HepG2 (cell line): ENCODE measurements around the gene APOA1. TPM values are rescaled to one million over a fixed set of nuclear protein-coding genes. Genes with fewer than 3 reads are reported as not detected.
A peak's percentile ranks its signal among the peaks of the same experiment; 100 is the strongest.

ENCODE experiments used
- BRCA1 ChIP-seq: sonication (generic); formaldehyde crosslinking; IDR thresholded peaks from 2 replicates; pipeline ENCODE4 v1.4.0; 2020; ENCODE audit warnings: missing genetic modification reagents
- DMAP1 ChIP-seq: IDR thresholded peaks from 2 replicates; pipeline ENCODE4 v1.6.1; 2016
- GPN1 ChIP-seq: sonication (generic); formaldehyde crosslinking; IDR thresholded peaks from 2 replicates; pipeline ENCODE4 v1.5.1; 2020; ENCODE audit warnings: missing genetic modification reagents, borderline replicate concordance
- KDM3A ChIP-seq: IDR thresholded peaks from 2 replicates; pipeline ENCODE4 v1.6.1; 2018; ENCODE audit warnings: low read depth, missing compliant biosample characterization
- KLF6 ChIP-seq: IDR thresholded peaks from 2 replicates; pipeline ENCODE4 v1.8.0; 2016; ENCODE audit warnings: missing biosample characterization, missing genetic modification reagents
- NR2C2 ChIP-seq: sonication (generic); formaldehyde crosslinking; IDR thresholded peaks from 2 replicates; pipeline ENCODE4 v1.4.0; 2020; ENCODE audit warnings: missing genetic modification reagents, mild to moderate bottlenecking, moderate library complexity, borderline replicate concordance
- PATZ1 ChIP-seq: sonication (generic); formaldehyde crosslinking; IDR thresholded peaks from 2 replicates; pipeline ENCODE4 v1.4.0; 2020; ENCODE audit warnings: missing genetic modification reagents
- RORA ChIP-seq: sonication (generic); formaldehyde crosslinking; IDR thresholded peaks from 2 replicates; pipeline ENCODE4 v1.5.0; 2020; ENCODE audit warnings: mild to moderate bottlenecking, missing genetic modification reagents, moderate library complexity
- SNAPC5 ChIP-seq: sonication (generic); formaldehyde crosslinking; IDR thresholded peaks from 2 replicates; pipeline ENCODE4 v1.8.1; 2023; ENCODE audit warnings: mild to moderate bottlenecking, missing genetic modification reagents, borderline replicate concordance
- THAP11 ChIP-seq: IDR thresholded peaks from 2 replicates; pipeline ENCODE4 v1.6.1; 2016; ENCODE audit warnings: missing biosample characterization, missing genetic modification reagents
- ZBTB20 ChIP-seq: sonication (generic); formaldehyde crosslinking; IDR thresholded peaks from 2 replicates; pipeline ENCODE4 v1.8.1; 2023; ENCODE audit warnings: missing genetic modification reagents, low read depth, mild to moderate bottlenecking, borderline replicate concordance
- ZFP36L2 ChIP-seq: sonication (generic); formaldehyde crosslinking; IDR thresholded peaks from 2 replicates; pipeline ENCODE4 v1.4.0; 2020; ENCODE audit warnings: missing genetic modification reagents
- ZNF136 ChIP-seq: sonication (generic); formaldehyde crosslinking; IDR thresholded peaks from 2 replicates; pipeline ENCODE4 v1.8.1; 2022; ENCODE audit warnings: low read depth, mild to moderate bottlenecking, moderate library complexity, missing genetic modification reagents
- ZNF350 ChIP-seq: sonication (generic); formaldehyde crosslinking; IDR thresholded peaks from 2 replicates; pipeline ENCODE4 v1.4.0; 2020; ENCODE audit warnings: mild to moderate bottlenecking, low read depth, missing genetic modification reagents, borderline replicate concordance
- ZNF549 ChIP-seq: sonication (generic); formaldehyde crosslinking; IDR thresholded peaks from 2 replicates; pipeline ENCODE4 v1.5.0; 2020; ENCODE audit warnings: missing genetic modification reagents
- ZNF572 ChIP-seq: sonication (generic); formaldehyde crosslinking; IDR thresholded peaks from 2 replicates; pipeline ENCODE4 v1.5.1; 2020; ENCODE audit warnings: mild to moderate bottlenecking, missing genetic modification reagents
- ZNF746 ChIP-seq: sonication (generic); formaldehyde crosslinking; IDR thresholded peaks from 2 replicates; pipeline ENCODE4 v1.8.0; 2022; ENCODE audit warnings: mild to moderate bottlenecking, missing genetic modification reagents
- ZNF83 ChIP-seq: sonication (generic); formaldehyde crosslinking; IDR thresholded peaks from 2 replicates; pipeline ENCODE4 v1.4.0; 2020; ENCODE audit warnings: missing genetic modification reagents, mild to moderate bottlenecking, borderline replicate concordance
- ZNF841 ChIP-seq: sonication (generic); formaldehyde crosslinking; IDR thresholded peaks from 2 replicates; pipeline ENCODE4 v1.8.1; 2023; ENCODE audit warnings: missing genetic modification reagents, borderline replicate concordance
- ZNF879 ChIP-seq: sonication (generic); formaldehyde crosslinking; IDR thresholded peaks from 2 replicates; pipeline ENCODE4 v1.8.1; 2023; ENCODE audit warnings: missing genetic modification reagents
- polyA plus RNA-seq, 8 experiments: library from polyadenylated mRNA; depleted of rRNA in 3 of 8; stranded (reverse) in 7 of 8; unstranded in 1 of 8; fragments of >200 nt; fragmentation: Illumina TruSeq in 4 of 8; extraction: Trizol in 4 of 8; gene quantifications; 2 replicates each; pipeline versions ENCODE4 v1.2.1 to v1.2.3, GENCODE V29; 2011 to 2016; ENCODE audit warnings: low read depth in 4 of 8, missing spikeins in 1 of 8, mixed read lengths in 1 of 8; ENCODE audit not compliant: insufficient read depth in 1 of 8
- total RNA-seq, 5 experiments: library from RNA; depleted of rRNA; stranded (reverse); fragments of >200 nt; fragmentation: Illumina TruSeq; extraction: Trizol; gene quantifications; 2 replicates each; pipeline ENCODE4 v1.2.3, GENCODE V29; 2016; ENCODE audit warnings: low read depth in 1 of 5
- TF ChIP-seq, protein P1 (sequence below): sonication (generic); formaldehyde crosslinking; IDR thresholded peaks from 2 replicates; pipeline ENCODE4 v1.5.0; 2020; ENCODE audit warnings: missing genetic modification reagents, mild to moderate bottlenecking, borderline replicate concordance
- TF ChIP-seq, protein P2 (sequence below): sonication (generic); formaldehyde crosslinking; IDR thresholded peaks from 2 replicates; pipeline ENCODE4 v1.4.0; 2020; ENCODE audit warnings: missing genetic modification reagents

The APOA1 gene
- total and polyA plus RNA-seq, 2 of the 13 experiments (the other 11 are each of a cell fraction or from before 2014, with no cell fraction given): 1,973 to 5,485 TPM

- TF ChIP-seq ZNF83 (CRISPR knock-in tag) (peak; percentile 76; the same call in 1 of the 2 replicates), ZBTB20 (CRISPR knock-in tag) (peak; percentile 82; the same call in 1 of the 2 replicates), ZNF572 (no peak), KDM3A (peak; percentile 69; the same call in 1 of the 2 replicates), ZNF350 (CRISPR knock-in tag) (peak; percentile 87), ZFP36L2 (CRISPR knock-in tag) (no peak), ZNF879 (peak; percentile 92; the same call in 1 of the 2 replicates), KLF6 (CRISPR knock-in tag) (peak; percentile 85), SNAPC5 (peak; percentile 81; the same call in 1 of the 2 replicates), THAP11 (CRISPR knock-in tag) (peak; percentile 61), ZNF549 (CRISPR knock-in tag) (no peak), GPN1 (no peak), BRCA1 (CRISPR knock-in tag) (peak; percentile 78; the same call in 1 of the 2 replicates), ZNF746 (peak; percentile 97), NR2C2 (peak; percentile 91), ZNF841 (CRISPR knock-in tag) (0 out of 2 replicates have a peak, but pooled peaks have one; percentile 72), RORA (CRISPR knock-in tag) (no peak), ZNF136 (CRISPR knock-in tag) (no peak), DMAP1 (CRISPR knock-in tag) (peak; percentile 75), PATZ1 (CRISPR knock-in tag) (peak; percentile 100)
- TF ChIP-seq, protein P1, sequence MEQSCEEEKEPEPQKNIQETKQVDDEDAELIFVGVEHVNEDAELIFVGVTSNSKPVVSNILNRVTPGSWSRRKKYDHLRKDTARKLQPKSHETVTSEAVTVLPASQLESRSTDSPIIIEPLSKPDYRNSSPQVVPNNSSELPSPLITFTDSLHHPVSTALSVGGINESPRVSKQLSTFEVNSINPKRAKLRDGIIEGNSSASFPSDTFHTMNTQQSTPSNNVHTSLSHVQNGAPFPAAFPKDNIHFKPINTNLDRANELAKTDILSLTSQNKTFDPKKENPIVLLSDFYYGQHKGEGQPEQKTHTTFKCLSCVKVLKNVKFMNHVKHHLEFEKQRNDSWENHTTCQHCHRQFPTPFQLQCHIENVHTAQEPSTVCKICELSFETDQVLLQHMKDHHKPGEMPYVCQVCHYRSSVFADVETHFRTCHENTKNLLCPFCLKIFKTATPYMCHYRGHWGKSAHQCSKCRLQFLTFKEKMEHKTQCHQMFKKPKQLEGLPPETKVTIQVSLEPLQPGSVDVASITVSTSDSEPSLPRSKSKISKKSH (CRISPR knock-in tag): no peak
- TF ChIP-seq, protein P2, sequence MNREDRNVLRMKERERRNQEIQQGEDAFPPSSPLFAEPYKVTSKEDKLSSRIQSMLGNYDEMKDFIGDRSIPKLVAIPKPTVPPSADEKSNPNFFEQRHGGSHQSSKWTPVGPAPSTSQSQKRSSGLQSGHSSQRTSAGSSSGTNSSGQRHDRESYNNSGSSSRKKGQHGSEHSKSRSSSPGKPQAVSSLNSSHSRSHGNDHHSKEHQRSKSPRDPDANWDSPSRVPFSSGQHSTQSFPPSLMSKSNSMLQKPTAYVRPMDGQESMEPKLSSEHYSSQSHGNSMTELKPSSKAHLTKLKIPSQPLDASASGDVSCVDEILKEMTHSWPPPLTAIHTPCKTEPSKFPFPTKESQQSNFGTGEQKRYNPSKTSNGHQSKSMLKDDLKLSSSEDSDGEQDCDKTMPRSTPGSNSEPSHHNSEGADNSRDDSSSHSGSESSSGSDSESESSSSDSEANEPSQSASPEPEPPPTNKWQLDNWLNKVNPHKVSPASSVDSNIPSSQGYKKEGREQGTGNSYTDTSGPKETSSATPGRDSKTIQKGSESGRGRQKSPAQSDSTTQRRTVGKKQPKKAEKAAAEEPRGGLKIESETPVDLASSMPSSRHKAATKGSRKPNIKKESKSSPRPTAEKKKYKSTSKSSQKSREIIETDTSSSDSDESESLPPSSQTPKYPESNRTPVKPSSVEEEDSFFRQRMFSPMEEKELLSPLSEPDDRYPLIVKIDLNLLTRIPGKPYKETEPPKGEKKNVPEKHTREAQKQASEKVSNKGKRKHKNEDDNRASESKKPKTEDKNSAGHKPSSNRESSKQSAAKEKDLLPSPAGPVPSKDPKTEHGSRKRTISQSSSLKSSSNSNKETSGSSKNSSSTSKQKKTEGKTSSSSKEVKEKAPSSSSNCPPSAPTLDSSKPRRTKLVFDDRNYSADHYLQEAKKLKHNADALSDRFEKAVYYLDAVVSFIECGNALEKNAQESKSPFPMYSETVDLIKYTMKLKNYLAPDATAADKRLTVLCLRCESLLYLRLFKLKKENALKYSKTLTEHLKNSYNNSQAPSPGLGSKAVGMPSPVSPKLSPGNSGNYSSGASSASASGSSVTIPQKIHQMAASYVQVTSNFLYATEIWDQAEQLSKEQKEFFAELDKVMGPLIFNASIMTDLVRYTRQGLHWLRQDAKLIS (CRISPR knock-in tag): peak; percentile 97; the same call in 1 of the 2 replicates
Observed at GRCh38 chr11:116837231-116838091, at the start of gene APOA1 (continued).
